Measurements from ENCODE around the gene TTC27.

TTC27 gene

DNA sequence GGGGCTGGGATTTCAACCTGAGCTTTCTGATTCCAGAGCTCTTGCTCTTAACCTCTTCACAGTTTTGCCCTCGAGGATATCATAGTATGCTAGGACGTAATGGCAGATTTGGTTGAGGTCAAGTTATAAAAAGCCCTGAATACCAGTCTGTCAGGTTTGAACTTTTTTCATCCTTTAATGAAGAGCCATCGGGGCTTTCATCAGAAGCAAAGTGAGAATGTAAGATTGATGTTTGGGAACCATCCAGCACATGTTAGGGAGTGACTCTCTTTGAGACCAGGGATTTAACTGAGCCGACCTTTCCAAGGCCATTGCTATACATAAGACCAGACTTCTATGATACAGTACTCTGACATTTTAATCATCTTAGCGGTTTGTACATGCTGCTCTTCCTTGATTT lies 142.5 kb downstream of the TTC27 start:
- no peak for DNase-seq (ENCODE audit: insufficient read length, low spot score)
- TF ChIP-seq POLR2A (IDR thresholded peaks at IDR 0.05; ENCODE audit: low read depth, low read length): no peak
- FAIRE-seq: no peak

DNA sequence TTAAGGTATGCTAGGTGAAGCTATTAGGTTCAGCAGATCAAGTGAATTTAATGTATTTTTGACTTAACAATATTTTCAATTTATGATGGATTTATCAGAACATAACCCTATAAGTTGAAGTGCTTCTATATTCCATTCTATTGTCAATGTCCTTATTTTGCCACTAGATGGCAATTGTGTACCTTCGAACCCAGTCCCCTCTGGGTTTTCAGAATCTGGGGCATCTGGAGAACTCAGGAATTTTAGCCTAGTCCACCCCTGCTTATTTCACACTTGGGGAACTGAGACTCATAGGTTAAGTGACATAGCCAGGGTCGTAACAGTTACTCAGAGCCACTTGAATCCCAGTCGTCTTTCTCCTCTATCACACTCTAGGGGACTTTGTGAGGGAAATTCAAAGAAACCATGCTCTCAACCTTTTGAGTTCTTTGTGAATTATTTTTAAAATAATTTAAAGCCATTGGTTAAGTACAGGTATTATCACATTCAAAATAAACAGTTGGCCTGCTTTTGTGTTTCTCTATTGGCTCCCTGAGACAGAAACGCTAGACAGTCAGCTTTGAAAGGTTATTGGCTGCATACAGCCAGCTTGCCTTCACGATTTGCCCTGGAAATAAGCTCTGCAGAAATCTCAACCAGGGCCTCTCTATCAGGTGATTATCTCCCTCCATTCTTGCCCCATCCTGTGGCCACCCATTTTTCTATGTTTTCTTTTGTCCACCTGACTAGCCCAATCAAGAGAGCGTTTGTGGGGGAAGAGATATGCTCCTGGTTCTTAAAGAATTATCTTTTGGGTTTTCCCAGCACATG lies 145.0 kb downstream of the TTC27 start:
- peak; percentile 12 for DNase-seq (ENCODE audit: insufficient read length, low spot score)
- peak; percentile 94 for FAIRE-seq
- no peak for TF ChIP-seq POLR2A (IDR thresholded peaks at IDR 0.05; ENCODE audit: low read depth, low read length)

DNA sequence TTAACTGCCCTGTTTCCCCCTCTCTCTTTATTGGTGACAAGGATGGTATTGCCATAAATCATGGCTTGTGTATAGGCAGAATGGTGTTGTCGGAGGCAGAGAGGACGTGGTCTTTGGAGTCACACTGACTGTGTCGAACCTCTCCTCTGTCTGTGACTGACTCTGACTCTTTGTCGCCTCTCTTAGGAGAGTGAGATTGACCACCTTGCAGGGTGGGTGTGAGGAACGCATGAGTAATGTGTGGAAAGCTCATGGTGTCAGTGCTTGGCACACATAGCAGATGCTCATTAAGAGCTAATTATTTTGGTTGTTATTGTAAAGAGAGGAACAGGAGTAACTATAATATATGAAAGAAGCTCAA lies 145.6 kb downstream of the TTC27 start:
- no peak for FAIRE-seq
- DNase-seq (ENCODE audit: insufficient read length, low spot score): no peak
- TF ChIP-seq POLR2A (IDR thresholded peaks at IDR 0.05; ENCODE audit: low read depth, low read length): no peak

DNA sequence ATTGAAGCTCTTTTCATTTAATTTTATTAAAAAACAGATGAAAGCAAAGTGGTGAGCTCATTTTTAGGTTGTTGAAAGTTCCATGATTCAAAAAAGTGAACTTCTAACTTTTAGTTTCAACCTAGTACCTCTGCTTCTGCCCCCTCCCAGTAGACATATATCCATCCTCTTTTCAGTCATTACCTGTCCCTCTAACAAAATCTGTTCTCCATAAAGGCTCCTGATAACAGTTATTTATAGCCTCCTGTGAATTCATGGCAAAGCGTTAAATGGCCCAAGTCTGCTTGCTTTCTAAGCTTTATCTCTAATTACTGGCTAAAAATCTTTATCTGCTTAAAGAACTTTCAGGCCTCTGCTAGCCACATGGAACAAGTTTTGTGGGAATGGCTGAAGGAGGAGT lies 148.1 kb downstream of the TTC27 start:
- no peak for TF ChIP-seq POLR2A (IDR thresholded peaks at IDR 0.05; ENCODE audit: low read depth, low read length)
- no peak for FAIRE-seq
- no peak for DNase-seq (ENCODE audit: insufficient read length, low spot score)

DNA sequence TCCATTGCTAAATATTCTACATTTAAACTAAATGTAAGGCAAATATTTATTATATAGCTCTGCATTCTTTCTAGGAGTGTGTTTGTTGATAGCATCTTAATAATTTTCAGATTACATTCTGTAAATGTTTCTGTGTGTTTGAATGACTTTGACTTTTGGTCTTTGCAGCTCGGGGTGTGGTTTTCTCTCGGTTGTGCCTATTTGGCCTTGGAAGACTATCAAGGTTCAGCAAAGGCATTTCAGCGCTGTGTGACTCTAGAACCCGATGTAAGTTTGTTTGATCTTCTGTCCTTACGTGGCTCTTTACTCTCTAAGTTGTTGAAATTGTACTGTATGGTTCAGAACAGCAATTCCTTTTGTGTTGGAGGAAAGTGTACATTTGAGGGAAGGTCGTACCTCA lies 149.9 kb downstream of the TTC27 start:
- no peak for TF ChIP-seq POLR2A (IDR thresholded peaks at IDR 0.05; ENCODE audit: low read depth, low read length)
- no peak for DNase-seq (ENCODE audit: insufficient read length, low spot score)

DNA sequence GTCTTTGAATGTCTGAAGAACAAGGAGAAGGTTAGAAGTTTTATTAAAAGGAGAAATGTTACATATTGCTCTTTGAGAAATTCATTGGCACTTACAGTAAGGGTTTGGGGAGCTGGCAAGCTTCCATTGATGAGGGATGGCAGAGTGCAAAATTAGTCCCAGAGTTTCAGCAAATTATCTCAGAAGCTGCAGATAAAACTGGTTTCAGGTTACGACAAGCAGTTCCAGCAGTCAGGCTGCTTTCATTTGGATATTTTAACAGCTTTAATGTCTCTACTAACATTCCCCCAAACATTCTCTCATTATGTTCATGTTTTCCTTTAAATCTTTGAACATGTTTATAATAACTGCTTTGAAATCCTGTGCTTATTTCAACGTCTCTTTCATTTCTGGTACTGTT lies 153.1 kb downstream of the TTC27 start:
- no peak for DNase-seq (ENCODE audit: insufficient read length, low spot score)
- no peak for TF ChIP-seq POLR2A (IDR thresholded peaks at IDR 0.05; ENCODE audit: low read depth, low read length)
- no peak for FAIRE-seq

More for the DNA sequence above, 149.9 kb downstream of the TTC27 start:
- no peak for FAIRE-seq

DNA sequence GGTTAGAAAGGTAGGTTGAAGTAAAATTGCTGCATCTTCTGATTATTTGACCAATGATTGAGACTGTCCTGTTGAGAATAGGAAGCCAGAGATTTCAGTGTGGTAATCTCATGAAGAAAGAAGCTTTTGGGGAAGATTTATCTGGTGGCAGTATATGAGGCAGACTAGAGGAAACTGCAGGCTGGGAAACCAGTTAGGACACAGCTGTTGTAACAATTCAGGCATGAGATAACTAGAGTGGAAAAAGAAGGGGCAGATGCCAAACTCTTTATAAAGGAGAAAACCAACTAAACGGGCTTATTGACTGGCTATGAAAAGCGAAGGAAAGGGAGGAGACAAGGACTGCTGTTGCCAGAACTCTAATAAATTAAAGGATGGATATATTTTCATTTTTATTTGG lies 155.6 kb downstream of the TTC27 start:
- FAIRE-seq (no peak), DNase-seq (ENCODE audit: insufficient read length, low spot score) (no peak)

DNA sequence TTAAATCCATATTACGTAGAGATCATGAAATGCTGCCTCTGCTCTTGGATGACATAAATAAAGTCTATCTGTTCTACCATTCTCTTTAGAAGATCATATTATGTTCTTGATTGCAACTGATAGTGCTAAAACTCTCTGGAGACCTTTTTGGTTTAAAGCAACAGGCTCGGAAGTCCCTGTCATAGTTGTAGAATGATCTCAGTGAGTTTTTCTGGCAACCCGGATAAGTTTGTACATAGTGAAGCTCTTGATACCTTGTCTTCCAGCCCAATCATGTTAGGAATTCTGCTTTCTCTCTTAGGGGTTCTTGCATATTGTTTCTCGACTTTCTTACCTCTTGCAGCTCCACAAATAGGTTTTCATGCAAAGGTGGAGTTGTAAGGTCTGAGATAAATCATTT lies 156.1 kb downstream of the TTC27 start:
- no peak for FAIRE-seq
- TF ChIP-seq POLR2A (IDR thresholded peaks at IDR 0.05; ENCODE audit: low read depth, low read length): no peak

More for the DNA sequence above, 155.6 kb downstream of the TTC27 start:
- TF ChIP-seq POLR2A (IDR thresholded peaks at IDR 0.05; ENCODE audit: low read depth, low read length): no peak

DNA sequence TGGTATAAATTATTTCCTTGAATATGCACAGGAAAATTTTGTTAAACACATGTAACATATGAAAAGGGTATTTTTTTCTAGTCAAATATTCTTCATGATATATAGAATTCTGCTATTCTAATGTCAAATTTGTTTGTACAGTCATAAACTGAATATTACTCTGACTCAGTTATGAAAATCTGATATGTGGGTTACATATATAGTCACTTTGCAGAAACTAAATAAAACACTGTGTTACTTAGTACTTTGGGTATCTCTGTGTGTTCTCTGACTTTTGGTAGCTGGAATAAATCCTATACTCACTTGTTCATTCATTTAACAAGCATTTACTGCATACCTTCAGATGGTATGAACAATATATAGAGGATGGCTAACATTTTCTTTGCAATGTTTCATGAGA lies 159.4 kb downstream of the TTC27 start:
- no peak for FAIRE-seq
- no peak for DNase-seq (ENCODE audit: insufficient read length, low spot score)
- TF ChIP-seq POLR2A (IDR thresholded peaks at IDR 0.05; ENCODE audit: low read depth, low read length): no peak

More for the DNA sequence above, 156.1 kb downstream of the TTC27 start:
- DNase-seq (ENCODE audit: insufficient read length, low spot score): no peak

DNA sequence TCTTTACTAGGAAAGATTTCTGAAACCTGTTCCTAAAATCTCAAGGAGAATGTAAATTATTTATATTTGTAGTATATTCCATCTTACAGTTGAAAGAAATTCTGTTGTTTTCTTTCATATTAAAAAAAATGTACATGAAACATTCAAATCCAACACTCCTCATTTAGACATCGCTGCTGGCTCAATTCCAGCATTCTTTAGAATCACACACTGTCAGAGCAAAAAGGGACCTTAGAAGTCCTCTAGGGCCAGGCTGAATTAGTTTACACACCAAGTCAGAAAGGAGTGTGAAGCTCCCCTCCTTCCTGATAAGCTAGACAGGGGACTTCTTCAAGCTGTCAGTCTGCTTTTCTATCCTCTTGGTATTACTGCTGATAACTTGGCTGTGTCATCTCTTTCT lies 160.3 kb downstream of the TTC27 start:
- FAIRE-seq (no peak), DNase-seq (ENCODE audit: insufficient read length, low spot score) (no peak)
- no peak for TF ChIP-seq POLR2A (IDR thresholded peaks at IDR 0.05; ENCODE audit: low read depth, low read length)

DNA sequence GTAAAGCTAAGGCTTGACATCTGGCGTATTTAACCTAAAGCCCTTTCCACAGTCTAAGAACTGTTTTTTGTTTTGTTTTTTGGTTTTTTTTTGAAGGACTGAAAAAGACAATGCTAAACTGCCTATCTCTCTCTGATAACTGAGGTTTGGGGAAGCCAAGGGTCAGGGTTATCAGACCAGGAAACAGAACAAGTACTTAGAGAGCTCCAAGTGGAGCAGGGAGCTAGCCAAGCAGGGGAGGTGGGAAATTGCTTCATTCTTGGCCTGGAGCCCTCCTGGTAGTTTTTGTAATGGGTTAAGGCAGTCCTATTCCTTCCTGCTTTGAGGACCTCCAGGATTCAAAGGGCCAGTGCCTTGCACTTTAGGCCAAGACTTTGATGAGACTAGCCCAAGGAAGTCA lies 164.6 kb downstream of the TTC27 start:
- DNase-seq (ENCODE audit: insufficient read length, low spot score): no peak

DNA sequence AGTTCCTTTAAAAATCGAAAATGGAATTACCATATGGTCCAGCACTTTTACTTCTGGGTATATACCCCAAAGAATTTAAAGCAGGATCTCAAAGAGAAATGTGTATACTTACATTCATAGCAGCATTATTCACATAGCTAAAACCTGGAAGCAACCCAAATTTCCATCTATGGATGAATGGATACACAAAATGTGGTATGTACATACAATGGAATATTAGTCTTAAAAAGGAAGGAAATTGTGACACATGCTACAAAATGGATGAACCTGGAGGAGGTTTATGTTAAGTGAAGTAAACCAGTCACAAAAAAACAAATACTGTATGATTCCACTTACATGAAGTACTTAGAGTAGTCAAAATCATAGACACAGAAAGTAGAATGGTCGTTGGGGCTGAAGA lies 171.0 kb downstream of the TTC27 start:
- DNase-seq (ENCODE audit: insufficient read length, low spot score) (no peak), FAIRE-seq (no peak)

More for the DNA sequence above, 164.6 kb downstream of the TTC27 start:
- no peak for TF ChIP-seq POLR2A (IDR thresholded peaks at IDR 0.05; ENCODE audit: low read depth, low read length)
- FAIRE-seq: no peak

DNA sequence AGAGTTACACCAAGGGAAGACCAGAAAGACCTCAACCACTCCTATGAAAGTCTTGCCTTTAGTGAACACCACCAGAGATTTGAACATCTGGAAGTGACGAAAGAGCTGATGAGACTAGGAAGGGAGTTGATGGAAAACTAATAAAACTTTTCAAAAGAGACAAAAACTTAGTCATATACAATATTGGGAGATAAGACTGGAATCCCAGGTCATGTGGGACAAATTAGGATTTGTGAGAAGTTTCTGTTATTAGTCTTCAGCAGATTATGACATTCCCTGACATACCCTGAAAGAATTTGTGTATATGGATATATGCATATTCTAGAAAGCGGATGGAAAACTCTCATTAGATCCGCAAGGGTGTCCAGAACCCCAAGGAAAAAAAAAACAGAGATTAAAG lies 173.9 kb downstream of the TTC27 start:
- FAIRE-seq: no peak
- no peak for DNase-seq (ENCODE audit: insufficient read length, low spot score)

More for the DNA sequence above, 171.0 kb downstream of the TTC27 start:
- TF ChIP-seq POLR2A (IDR thresholded peaks at IDR 0.05; ENCODE audit: low read depth, low read length): no peak

DNA sequence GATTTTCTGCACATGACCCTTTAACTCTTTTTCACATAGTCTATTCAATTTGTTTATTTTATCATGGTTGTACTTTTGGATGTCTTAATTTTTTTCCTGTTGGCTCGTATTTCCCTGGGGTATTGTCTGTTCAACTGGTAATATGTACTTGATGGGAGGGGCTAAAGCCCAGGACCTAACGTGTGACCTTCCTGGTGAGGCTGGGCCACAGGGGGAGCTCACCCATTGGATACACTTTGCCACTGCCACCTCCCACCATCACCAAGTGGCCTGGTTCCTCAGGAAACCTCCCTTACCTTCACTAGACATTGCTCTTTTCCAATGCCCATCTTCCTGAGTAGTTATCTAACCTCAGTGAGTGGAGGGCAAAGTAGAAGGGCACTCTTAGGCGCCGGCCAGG lies 175.0 kb downstream of the TTC27 start:
- FAIRE-seq (no peak), DNase-seq (ENCODE audit: insufficient read length, low spot score) (no peak)
- no peak for TF ChIP-seq POLR2A (IDR thresholded peaks at IDR 0.05; ENCODE audit: low read depth, low read length)

More for the DNA sequence above, 173.9 kb downstream of the TTC27 start:
- TF ChIP-seq POLR2A (IDR thresholded peaks at IDR 0.05; ENCODE audit: low read depth, low read length): no peak

DNA sequence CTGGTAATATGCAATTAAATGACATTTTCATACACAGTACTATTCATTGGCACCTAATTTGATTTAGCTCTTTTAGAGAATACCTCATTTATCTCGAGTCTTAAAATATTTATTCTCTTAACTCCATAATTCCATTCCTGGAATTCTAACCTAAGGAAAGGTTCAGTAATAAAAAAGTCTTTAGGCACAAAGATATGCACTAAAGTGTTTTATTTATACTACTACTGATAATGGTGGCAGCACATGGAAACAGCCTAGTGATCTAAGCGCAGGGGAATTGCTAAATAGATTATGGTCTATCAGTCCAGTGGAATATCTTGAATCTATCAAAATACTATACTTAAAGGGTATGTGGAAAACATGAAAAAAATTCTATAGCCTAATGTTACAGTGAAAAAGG lies 176.4 kb downstream of the TTC27 start:
- FAIRE-seq (no peak), DNase-seq (ENCODE audit: insufficient read length, low spot score) (no peak)
- TF ChIP-seq POLR2A (IDR thresholded peaks at IDR 0.05; ENCODE audit: low read depth, low read length): no peak

Measured in H54 (cell line).